Ishikawa (cell line): ENCODE results near the gene LRP1.

Source experiments
- CEBPB ChIP-seq: IDR thresholded peaks from 2 replicates; pipeline ENCODE4 v1.6.1; 2012
- CREB1 ChIP-seq: IDR thresholded peaks from 2 replicates; pipeline ENCODE4 v1.6.1; 2012; ENCODE audit warnings: low read depth
- EGR1 ChIP-seq: IDR thresholded peaks from 2 replicates; pipeline ENCODE4 v1.6.1; 2012
- EP300 ChIP-seq: IDR thresholded peaks from 2 replicates; pipeline ENCODE4 v1.6.1; 2012; ENCODE audit warnings: borderline replicate concordance
- FOXM1 ChIP-seq: IDR thresholded peaks from 2 replicates; pipeline ENCODE4 v1.6.1; 2012; ENCODE audit warnings: low read depth, borderline replicate concordance
- NFIC ChIP-seq: IDR thresholded peaks from 2 replicates; pipeline ENCODE4 v1.6.1; 2012
- RAD21 ChIP-seq: IDR thresholded peaks from 2 replicates; pipeline ENCODE4 v1.6.1; 2012; ENCODE audit warnings: low read depth
- TAF1 ChIP-seq: IDR thresholded peaks from 2 replicates; pipeline ENCODE4 v1.6.1; 2012; ENCODE audit warnings: low read depth, mild to moderate bottlenecking
- TCF12 ChIP-seq: IDR thresholded peaks from 2 replicates; pipeline ENCODE4 v1.6.1; 2012; ENCODE audit warnings: low read depth
- TEAD4 ChIP-seq: IDR thresholded peaks from 2 replicates; pipeline ENCODE4 v1.6.1; 2012
- YY1 ChIP-seq: IDR thresholded peaks from 2 replicates; pipeline ENCODE4 v1.6.1; 2012; ENCODE audit warnings: low read depth
- ZBTB7A ChIP-seq: IDR thresholded peaks from 2 replicates; pipeline ENCODE4 v1.6.1; 2012; ENCODE audit warnings: low read depth
- TF ChIP-seq, protein P1 (sequence below): IDR thresholded peaks from 2 replicates; pipeline ENCODE4 v1.6.1; 2012; ENCODE audit warnings: low read depth, mild to moderate bottlenecking
- TF ChIP-seq, protein P2 (sequence below): IDR thresholded peaks from 2 replicates; pipeline ENCODE4 v1.6.1; 2012
- TF ChIP-seq, protein P3 (sequence below): IDR thresholded peaks from 2 replicates; pipeline ENCODE4 v1.6.1; 2012

The LRP1 gene

DNA sequence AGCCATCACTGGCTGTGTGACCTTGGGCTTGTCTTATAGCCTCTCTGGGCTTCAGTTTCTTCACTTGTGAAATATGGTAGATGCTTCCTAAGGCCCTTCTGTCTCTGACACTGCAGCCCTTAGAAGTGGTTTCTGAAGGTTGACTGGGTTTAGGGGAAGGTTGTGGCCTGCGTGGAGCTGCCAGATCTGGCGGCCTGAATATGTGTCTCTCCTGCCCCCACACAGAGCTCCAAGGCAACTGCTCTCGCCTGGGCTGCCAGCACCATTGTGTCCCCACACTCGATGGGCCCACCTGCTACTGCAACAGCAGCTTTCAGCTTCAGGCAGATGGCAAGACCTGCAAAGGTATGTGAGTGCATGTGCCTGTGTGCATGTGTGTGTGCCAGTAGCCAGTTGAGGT is 15.2 kb downstream of the LRP1 start:
- TF ChIP-seq, protein P1, sequence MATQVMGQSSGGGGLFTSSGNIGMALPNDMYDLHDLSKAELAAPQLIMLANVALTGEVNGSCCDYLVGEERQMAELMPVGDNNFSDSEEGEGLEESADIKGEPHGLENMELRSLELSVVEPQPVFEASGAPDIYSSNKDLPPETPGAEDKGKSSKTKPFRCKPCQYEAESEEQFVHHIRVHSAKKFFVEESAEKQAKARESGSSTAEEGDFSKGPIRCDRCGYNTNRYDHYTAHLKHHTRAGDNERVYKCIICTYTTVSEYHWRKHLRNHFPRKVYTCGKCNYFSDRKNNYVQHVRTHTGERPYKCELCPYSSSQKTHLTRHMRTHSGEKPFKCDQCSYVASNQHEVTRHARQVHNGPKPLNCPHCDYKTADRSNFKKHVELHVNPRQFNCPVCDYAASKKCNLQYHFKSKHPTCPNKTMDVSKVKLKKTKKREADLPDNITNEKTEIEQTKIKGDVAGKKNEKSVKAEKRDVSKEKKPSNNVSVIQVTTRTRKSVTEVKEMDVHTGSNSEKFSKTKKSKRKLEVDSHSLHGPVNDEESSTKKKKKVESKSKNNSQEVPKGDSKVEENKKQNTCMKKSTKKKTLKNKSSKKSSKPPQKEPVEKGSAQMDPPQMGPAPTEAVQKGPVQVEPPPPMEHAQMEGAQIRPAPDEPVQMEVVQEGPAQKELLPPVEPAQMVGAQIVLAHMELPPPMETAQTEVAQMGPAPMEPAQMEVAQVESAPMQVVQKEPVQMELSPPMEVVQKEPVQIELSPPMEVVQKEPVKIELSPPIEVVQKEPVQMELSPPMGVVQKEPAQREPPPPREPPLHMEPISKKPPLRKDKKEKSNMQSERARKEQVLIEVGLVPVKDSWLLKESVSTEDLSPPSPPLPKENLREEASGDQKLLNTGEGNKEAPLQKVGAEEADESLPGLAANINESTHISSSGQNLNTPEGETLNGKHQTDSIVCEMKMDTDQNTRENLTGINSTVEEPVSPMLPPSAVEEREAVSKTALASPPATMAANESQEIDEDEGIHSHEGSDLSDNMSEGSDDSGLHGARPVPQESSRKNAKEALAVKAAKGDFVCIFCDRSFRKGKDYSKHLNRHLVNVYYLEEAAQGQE, result no peak
- TF ChIP-seq TAF1, result no peak
- TF ChIP-seq, protein P2, sequence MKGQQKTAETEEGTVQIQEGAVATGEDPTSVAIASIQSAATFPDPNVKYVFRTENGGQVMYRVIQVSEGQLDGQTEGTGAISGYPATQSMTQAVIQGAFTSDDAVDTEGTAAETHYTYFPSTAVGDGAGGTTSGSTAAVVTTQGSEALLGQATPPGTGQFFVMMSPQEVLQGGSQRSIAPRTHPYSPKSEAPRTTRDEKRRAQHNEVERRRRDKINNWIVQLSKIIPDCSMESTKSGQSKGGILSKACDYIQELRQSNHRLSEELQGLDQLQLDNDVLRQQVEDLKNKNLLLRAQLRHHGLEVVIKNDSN, result no peak
- TF ChIP-seq CEBPB, result no peak
- TF ChIP-seq NFIC, result no peak
- no peak for TF ChIP-seq RAD21
- TF ChIP-seq EGR1, result no peak
- no peak for TF ChIP-seq YY1
- no peak for TF ChIP-seq TCF12
- TF ChIP-seq, protein P3, sequence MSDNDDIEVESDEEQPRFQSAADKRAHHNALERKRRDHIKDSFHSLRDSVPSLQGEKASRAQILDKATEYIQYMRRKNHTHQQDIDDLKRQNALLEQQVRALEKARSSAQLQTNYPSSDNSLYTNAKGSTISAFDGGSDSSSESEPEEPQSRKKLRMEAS, result no peak
- TF ChIP-seq FOXM1, result no peak
- TF ChIP-seq TEAD4, result no peak

DNA sequence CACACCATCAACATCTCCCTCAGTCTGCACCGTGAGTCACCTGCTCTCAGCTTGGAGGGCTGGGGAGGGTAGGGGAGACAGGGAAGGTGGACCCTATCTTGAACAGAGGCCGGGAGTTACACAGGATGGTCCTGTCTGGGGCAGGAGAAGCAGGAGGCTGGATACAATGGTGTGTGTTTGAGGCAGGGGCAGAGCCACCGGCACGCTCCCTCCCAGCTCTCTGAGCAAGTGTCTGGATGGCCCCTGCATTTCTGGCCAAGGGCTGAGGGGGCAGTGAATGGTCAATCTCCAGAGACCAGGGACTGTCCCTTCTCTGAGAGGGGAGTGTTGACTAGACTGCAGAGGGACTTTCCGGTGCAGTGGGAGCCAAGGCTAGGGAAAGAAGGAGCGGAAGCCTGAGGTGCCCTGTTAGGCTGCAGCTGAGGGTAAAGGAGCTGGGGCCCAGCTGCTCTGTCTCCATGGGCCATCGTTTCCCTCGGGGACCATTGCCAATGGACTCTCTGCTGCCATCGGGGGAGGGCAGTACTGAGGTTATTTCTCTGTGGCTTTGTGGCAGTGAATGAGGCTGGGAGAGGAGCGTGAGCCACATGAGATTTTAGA is 17.3 kb downstream of the LRP1 start:
- TF ChIP-seq EGR1 (no peak), TEAD4 (no peak), NFIC (no peak), RAD21 (no peak), CREB1 (no peak), EP300 (no peak), FOXM1 (no peak), CEBPB (no peak), TCF12 (no peak), YY1 (no peak), TAF1 (no peak), ZBTB7A (no peak)
- TF ChIP-seq, protein P3, result no peak
- TF ChIP-seq, protein P1, result no peak
- TF ChIP-seq, protein P2, result no peak

DNA sequence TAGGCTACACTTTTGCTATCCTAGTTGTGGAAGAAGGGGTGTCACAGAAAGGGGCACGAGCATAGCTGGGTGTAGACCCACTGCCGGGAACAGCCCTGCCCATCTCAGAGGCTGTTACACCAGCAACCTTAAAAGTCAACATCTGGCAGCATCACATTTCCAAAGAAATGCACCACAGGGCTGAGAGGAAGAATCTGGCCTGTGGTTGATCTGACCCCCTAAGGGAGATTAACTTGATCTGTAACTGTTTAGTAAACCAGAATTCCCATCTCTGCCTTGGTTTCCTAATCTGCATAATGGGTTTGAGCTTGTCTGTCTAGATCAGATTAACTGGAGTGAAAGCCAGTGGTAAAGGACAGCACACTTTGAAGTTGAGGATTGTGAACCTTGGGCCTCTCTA is 17.8 kb downstream of the LRP1 start:
- no peak for TF ChIP-seq EGR1
- no peak for TF ChIP-seq TEAD4
- TF ChIP-seq FOXM1, result no peak
- no peak for TF ChIP-seq CREB1
- TF ChIP-seq, protein P1, result no peak
- TF ChIP-seq TCF12, result no peak
- TF ChIP-seq EP300, result no peak
- no peak for TF ChIP-seq RAD21
- TF ChIP-seq, protein P2, result no peak
- TF ChIP-seq, protein P3, result no peak
- no peak for TF ChIP-seq TAF1
- TF ChIP-seq NFIC, result no peak
- no peak for TF ChIP-seq CEBPB
- no peak for TF ChIP-seq YY1
- TF ChIP-seq ZBTB7A, result no peak
